OCI-LY3 (cell line): ENCODE results near the gene MIEF1.

Experiments
- CTCF ChIP-seq: fragments of 200-600, 300-600 bp; sonication (generic); IDR thresholded peaks from 2 replicates; pipeline ENCODE4 v1.5.1; 2014; ENCODE audit warnings: antibody characterized with exemption, low read length, low read depth
- EZH2phosphoT487 ChIP-seq: fragments of 200-600 bp; shearing (Covaris generic); IDR thresholded peaks from 2 replicates; pipeline ENCODE4 v1.6.1; 2018; ENCODE audit warnings: antibody characterized with exemption, mixed run types, low read depth

- TF ChIP-seq CTCF (no peak), EZH2phosphoT487 (no peak)
Observed at GRCh38 chr22:39504071-39504470, 2.0 kb downstream of the MIEF1 start.
